Bronchial epithelial cell (primary cell): ENCODE results near the gene GPS1. TPM values are rescaled to one million over a fixed set of nuclear protein-coding genes. Genes with fewer than 3 reads are reported as not detected.

Experiments used
- DNase-seq: peaks from one replicate; pipeline ENCODE4 v3.0.0-alpha.2; 2010; ENCODE audit warnings: low read depth
- FAIRE-seq: peaks from 2 replicates; lab custom pipeline; 2011; peaks lifted over from hg19 to GRCh38; lab: Jason Lieb, UNC
- H3K27me3 ChIP-seq: 2 replicates; pipeline ENCODE4 v1.5.1; 2011; ENCODE audit warnings: low read length; ENCODE audit not compliant: control insufficient read depth, insufficient read depth
- H3K36me3 ChIP-seq: 2 replicates; pipeline ENCODE4 v1.5.1; 2011; ENCODE audit warnings: low read length; ENCODE audit not compliant: control insufficient read depth, insufficient read depth
- H3K4me3 ChIP-seq: 2 replicates; pipeline ENCODE4 v1.5.1; 2011; ENCODE audit warnings: mild to moderate bottlenecking, low read depth, low read length, control low read depth
- total RNA-seq: library from RNA; depleted of rRNA; stranded (reverse); fragments of >200 nt; gene quantifications from 2 replicates; pipeline ENCODE4 v1.2.1, GENCODE V29; 2014
- TF ChIP-seq, protein P1 (sequence below): IDR thresholded peaks from 2 replicates; pipeline ENCODE4 v1.5.1; 2011; ENCODE audit warnings: mild to moderate bottlenecking, moderate library complexity, low read length, control low read depth, inconsistent platforms; ENCODE audit not compliant: insufficient read depth, severe bottlenecking

The GPS1 gene
- total RNA-seq, 1 donor from 2014 or later: 117 TPM

DNA sequence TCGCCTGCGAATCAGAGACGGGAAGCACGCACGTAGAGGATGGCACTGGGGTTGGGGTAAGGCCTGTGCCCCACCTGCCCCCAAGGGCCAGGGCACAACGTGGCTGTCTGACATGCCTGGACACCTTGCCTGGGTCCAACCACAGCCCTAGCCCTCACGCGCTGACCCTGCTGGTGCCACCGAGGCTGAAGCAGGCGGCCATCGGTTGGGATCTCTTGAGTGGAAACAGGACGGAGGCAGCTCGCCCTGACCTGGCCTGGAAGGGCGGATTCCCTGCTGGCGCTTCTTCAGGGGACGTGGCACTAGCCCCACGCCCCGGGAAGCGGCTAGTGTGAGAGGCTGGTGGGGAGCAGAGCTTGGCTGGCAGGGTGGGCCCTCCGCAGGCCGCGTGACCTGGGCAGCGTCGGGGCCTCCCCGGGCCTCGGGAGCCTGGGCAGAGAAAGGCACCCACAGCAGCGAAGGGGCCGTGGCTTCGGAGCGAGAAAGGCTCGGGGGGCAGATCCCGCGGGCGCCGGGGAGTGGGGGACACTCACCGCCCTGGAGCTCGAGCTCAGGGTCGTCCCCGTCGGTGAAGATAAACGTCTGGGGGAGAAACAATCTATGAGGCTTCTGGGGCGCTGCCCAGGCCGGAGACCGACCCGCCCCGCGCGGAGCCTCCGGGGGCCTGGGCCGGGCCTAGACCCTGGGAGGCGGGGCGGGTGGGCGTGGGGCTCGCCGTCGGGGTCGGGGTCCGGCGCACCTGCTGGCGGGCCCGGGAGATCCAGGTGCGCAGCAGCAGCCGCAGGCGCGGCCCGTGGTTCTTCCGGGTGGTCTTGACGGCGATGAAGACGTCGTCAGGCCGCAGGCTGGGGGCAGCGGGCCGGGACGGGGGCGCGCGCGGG, 697 bp upstream of the GPS1 start:
- Histone ChIP-seq H3K36me3 (peaks cover 33% of the 10 kb centered on the region), H3K27me3 (no peaks in the 10 kb centered on the region), H3K4me3 (peak overlapping the region; percentile 89)
- TF ChIP-seq, protein P1, sequence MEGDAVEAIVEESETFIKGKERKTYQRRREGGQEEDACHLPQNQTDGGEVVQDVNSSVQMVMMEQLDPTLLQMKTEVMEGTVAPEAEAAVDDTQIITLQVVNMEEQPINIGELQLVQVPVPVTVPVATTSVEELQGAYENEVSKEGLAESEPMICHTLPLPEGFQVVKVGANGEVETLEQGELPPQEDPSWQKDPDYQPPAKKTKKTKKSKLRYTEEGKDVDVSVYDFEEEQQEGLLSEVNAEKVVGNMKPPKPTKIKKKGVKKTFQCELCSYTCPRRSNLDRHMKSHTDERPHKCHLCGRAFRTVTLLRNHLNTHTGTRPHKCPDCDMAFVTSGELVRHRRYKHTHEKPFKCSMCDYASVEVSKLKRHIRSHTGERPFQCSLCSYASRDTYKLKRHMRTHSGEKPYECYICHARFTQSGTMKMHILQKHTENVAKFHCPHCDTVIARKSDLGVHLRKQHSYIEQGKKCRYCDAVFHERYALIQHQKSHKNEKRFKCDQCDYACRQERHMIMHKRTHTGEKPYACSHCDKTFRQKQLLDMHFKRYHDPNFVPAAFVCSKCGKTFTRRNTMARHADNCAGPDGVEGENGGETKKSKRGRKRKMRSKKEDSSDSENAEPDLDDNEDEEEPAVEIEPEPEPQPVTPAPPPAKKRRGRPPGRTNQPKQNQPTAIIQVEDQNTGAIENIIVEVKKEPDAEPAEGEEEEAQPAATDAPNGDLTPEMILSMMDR: no peak
- no peak for DNase-seq
- no peak for FAIRE-seq

DNA sequence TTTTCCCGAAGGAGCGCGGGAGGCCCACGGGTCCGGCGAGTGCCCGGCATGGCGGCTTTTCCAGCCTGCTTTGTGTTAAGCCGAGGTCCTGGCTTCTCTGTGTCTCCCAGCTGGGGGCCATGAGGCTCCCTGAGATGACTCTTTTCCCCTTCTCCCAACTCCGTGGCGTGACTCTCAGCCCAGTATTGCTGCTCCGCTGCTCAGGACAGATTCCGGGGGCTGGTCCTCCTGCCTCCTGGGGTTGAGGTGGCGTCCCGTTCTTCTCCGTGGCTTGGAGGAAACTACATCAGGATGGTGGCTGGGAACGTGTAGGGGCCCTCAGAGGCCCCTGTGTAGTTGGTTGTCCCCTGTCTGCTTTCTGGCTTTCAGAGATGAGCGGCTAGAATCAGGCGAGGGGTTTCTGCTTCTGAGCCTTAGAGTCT, 951 bp downstream of the GPS1 start:
- DNase-seq (no peak), FAIRE-seq (no peak)
- H3K36me3 ChIP-seq: peaks cover 41% of the 10 kb centered on the region
- H3K27me3 ChIP-seq: no peaks in the 10 kb centered on the region
- TF ChIP-seq, protein P1: no peak
- H3K4me3 ChIP-seq: peak overlapping the region; percentile 89

DNA sequence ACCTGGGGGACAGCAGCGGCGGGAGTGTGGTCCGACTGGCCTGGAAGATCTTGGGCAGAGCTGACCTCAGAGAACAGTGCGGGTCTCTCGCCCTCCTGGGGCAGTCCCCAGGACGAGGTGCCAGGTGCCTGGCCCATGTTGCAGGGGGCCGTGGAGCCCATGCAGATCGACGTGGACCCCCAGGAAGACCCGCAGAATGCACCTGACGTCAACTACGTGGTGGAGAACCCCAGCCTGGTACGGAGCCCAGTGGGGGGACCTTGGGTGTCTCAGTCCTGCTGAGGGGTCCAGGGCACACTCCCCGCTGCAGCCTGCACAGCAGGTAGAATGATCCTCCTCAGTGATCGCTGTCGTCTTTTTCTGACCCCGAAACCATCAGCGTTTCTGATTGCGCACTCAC, 1.4 kb downstream of the GPS1 start:
- Histone ChIP-seq H3K27me3 (no peaks in the 10 kb centered on the region), H3K36me3 (peaks cover 37% of the 10 kb centered on the region), H3K4me3 (no peak overlapping the region)
- TF ChIP-seq, protein P1: no peak
- FAIRE-seq (no peak), DNase-seq (no peak)

DNA sequence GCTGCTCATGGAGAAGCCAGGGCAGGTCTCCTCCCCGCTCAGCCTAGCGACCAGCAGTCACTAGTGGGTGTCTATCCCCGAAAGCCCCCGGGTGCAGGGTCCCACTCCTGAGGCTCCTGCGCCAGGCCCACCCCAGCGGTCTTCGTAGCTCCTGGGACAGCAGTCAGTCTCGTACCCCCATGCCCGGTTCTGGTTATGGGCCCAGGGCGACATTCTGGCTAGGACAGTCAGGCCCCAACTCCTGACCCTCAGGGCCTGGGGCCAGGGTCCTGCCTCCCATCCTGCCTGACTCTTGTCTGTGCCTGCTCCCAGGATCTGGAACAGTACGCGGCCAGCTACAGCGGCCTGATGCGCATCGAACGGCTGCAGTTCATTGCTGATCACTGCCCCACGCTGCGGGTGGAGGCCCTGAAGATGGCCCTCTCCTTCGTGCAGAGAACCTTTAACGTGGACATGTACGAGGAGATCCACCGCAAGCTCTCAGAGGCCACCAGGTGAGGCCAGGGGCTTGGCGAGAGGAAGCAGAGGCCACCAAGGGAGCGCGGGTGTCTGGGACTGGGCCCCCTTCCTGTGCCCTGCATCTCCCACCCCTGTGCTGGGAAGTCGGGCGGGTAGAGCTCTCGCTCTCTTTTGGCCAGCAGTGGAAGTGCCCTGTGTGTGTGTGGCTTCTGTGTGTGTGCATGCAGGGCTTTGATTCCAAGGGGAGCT, 2.0 kb downstream of the GPS1 start:
- TF ChIP-seq, protein P1: no peak
- DNase-seq (no peak), FAIRE-seq (no peak)
- no peaks in the 10 kb centered on the region for H3K27me3 ChIP-seq
- peaks cover 36% of the 10 kb centered on the region for H3K36me3 ChIP-seq
- H3K4me3 ChIP-seq: no peak overlapping the region

DNA sequence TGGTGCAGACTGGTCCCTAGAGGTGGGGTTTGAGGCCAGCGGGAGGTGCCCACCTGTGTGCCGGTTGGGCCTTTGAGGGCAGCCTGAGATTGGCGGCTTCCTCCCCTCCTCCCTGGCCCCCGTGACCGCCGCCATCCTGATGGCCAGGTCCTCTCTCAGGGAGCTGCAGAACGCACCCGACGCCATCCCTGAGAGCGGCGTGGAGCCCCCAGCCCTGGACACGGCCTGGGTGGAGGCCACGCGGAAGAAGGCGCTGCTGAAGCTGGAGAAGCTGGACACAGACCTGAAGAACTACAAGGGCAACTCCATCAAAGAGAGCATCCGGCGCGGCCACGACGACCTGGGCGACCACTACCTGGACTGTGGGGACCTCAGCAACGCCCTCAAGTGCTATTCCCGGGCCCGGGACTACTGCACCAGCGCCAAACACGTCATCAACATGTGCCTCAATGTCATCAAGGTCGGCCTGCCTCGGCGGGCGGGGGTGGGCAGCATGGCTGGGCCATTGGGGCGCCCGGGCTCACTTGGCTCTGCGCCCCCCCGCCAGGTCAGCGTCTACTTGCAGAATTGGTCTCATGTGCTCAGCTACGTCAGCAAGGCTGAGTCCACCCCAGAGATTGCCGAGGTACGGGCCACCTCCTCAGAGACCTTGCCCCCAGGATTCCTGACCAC, 2.8 kb downstream of the GPS1 start:
- DNase-seq (no peak), FAIRE-seq (no peak)
- H3K36me3 ChIP-seq: peaks cover 38% of the 10 kb centered on the region
- no peaks in the 10 kb centered on the region for H3K27me3 ChIP-seq
- no peak overlapping the region for H3K4me3 ChIP-seq
- TF ChIP-seq, protein P1: no peak
